Measurements from ENCODE around the gene FGFR4. TPM values are rescaled to one million over a fixed set of nuclear protein-coding genes. Genes with fewer than 3 reads are reported as not detected.

The FGFR4 gene
- total and polyA plus RNA-seq, 2 donors from 2014 or later, result 50.2 to 72.6 TPM

GRCh38 chr5:177089127-177089526, 2.4 kb downstream of the FGFR4 start:
- peaks cover 0 to 3% (median 0%) of the 10 kb centered on the region in 3 donors for H3K36me3 ChIP-seq (ENCODE audit: control insufficient read depth in 2 of 3, insufficient read depth in 3 of 3, low read length in 3 of 3)
- H3K4me1 ChIP-seq (ENCODE audit: control insufficient read depth in 2 of 3, insufficient read depth in 2 of 3, low read depth in 1 of 3, low read length in 3 of 3), result peaks cover 2 to 21% (median 12%) of the 10 kb centered on the region in 3 donors
- no peak for TF ChIP-seq CTCF (IDR thresholded peaks at IDR 0.05; ENCODE audit: borderline replicate concordance, extremely low read depth, insufficient read depth)
- DNase-seq (peak in 1 of 5 donors; percentile 72), FAIRE-seq (no peak)
- no peaks in the 10 kb centered on the region for H3K9me3 ChIP-seq (ENCODE audit: control insufficient read depth in 2 of 3, insufficient read depth in 1 of 3, low read length in 3 of 3)
- no peak overlapping the region for H3K27ac ChIP-seq (ENCODE audit: low read depth in 2 of 2, low read length in 2 of 2)
- no peak overlapping the region for H3K9ac ChIP-seq (ENCODE audit: low read length in 3 of 3)
- peak overlapping the region in 1 of 3 donors; percentile 55 for H3K4me3 ChIP-seq (ENCODE audit: low read length in 3 of 3)
- intact Hi-C loops (cut with DNase I), result no loop called here
- H3K27me3 ChIP-seq (ENCODE audit: control insufficient read depth, insufficient read depth, low read length), result no peaks in the 10 kb centered on the region

- Histone ChIP-seq H3K4me1 (ENCODE audit: control insufficient read depth in 2 of 3, insufficient read depth in 2 of 3, low read depth in 1 of 3, low read length in 3 of 3) (peaks cover 2 to 27% (median 15%) of the 10 kb centered on the region in 3 donors), H3K36me3 (ENCODE audit: control insufficient read depth in 2 of 3, insufficient read depth in 3 of 3, low read length in 3 of 3) (peaks cover 0 to 3% (median 0%) of the 10 kb centered on the region in 3 donors), H3K27ac (ENCODE audit: low read depth in 2 of 2, low read length in 2 of 2) (no peak overlapping the region), H3K4me3 (ENCODE audit: low read length in 3 of 3) (no peak overlapping the region), H3K9me3 (ENCODE audit: control insufficient read depth in 2 of 3, insufficient read depth in 1 of 3, low read length in 3 of 3) (no peaks in the 10 kb centered on the region), H3K27me3 (ENCODE audit: control insufficient read depth, insufficient read depth, low read length) (no peaks in the 10 kb centered on the region), H3K9ac (ENCODE audit: low read length in 3 of 3) (peak overlapping the region in 1 of 3 donors; percentile 26)
- DNase-seq (peak in 1 of 5 donors; percentile 63), FAIRE-seq (no peak)
- intact Hi-C loops (cut with DNase I), result no loop called here
- no peak for TF ChIP-seq CTCF (IDR thresholded peaks at IDR 0.05; ENCODE audit: borderline replicate concordance, extremely low read depth, insufficient read depth)
These were observed 3.3 kb downstream of the FGFR4 start for GRCh38 chr5:177089825-177090641.

- intact Hi-C loops (cut with DNase I), result no loop called here
- H3K4me3 ChIP-seq (ENCODE audit: low read length in 3 of 3), result no peak overlapping the region
- FAIRE-seq, result no peak
- no peak for DNase-seq
- H3K9me3 ChIP-seq (ENCODE audit: control insufficient read depth in 2 of 3, insufficient read depth in 1 of 3, low read length in 3 of 3), result no peaks in the 10 kb centered on the region
- no peaks in the 10 kb centered on the region for H3K27me3 ChIP-seq (ENCODE audit: control insufficient read depth, insufficient read depth, low read length)
- H3K4me1 ChIP-seq (ENCODE audit: control insufficient read depth in 2 of 3, insufficient read depth in 2 of 3, low read depth in 1 of 3, low read length in 3 of 3), result peaks cover 2 to 33% (median 15%) of the 10 kb centered on the region in 3 donors
- H3K9ac ChIP-seq (ENCODE audit: low read length in 3 of 3), result no peak overlapping the region
- H3K36me3 ChIP-seq (ENCODE audit: control insufficient read depth in 2 of 3, insufficient read depth in 3 of 3, low read length in 3 of 3), result peaks cover 0 to 3% (median 0%) of the 10 kb centered on the region in 3 donors
- H3K27ac ChIP-seq (ENCODE audit: low read depth in 2 of 2, low read length in 2 of 2), result no peak overlapping the region
- no peak for TF ChIP-seq CTCF (IDR thresholded peaks at IDR 0.05; ENCODE audit: borderline replicate concordance, extremely low read depth, insufficient read depth)
These were observed 4.1 kb downstream of the FGFR4 start for GRCh38 chr5:177090813-177091212.
